ENCODE data around the gene RASAL2.

- TF ChIP-seq CTCF (IDR thresholded peaks at IDR 0.05 in 2 of 3, conservative IDR thresholded peaks at IDR 0.05 in 1 of 3; ENCODE audit: insufficient read depth in 2 of 3, low read depth in 1 of 3, low read length in 3 of 3) (no peak), ETV6 (IDR thresholded peaks at IDR 0.05; ENCODE audit: borderline replicate concordance in 1 of 2, low read depth in 2 of 2, low read length in 1 of 2) (no peak), ETV6 (CRISPR knock-in tag; IDR thresholded peaks at IDR 0.05; ENCODE audit: borderline replicate concordance) (no peak), NFRKB (IDR thresholded peaks at IDR 0.05; ENCODE audit: low read depth) (no peak)
Measured at GRCh38 chr1:178490967-178491366, 397.1 kb downstream of the RASAL2 start.

Measured in K562 (cell line).